GM12878 (cell line): ENCODE data around the gene LARP4. TPM values are rescaled to one million over a fixed set of nuclear protein-coding genes. Genes with fewer than 3 reads are reported as not detected.

Experiments
- ATAC-seq: fragments of 200-7000 bp; cut with Tn5 transposase; 3 replicates; pipeline ENCODE4 v1.9.1; 2020; ENCODE audit warnings: mild to moderate bottlenecking, moderate library complexity
- BruUV-seq: library from RNA; stranded (reverse); fragments of 400-500 nt; replicated peaks from 2 replicates; lab custom pipeline; 2021; lab: Mats Ljungman, UMichigan
- CTCF ChIA-PET: fragments of 300-600 bp; sonication (Branson Sonifier 250); formaldehyde crosslinking; extraction: SDS; loops from one replicate; lab custom pipeline; 2021; ENCODE audit warnings: inconsistent platforms; lab: Yijun Ruan, JAX
- POLR2A ChIA-PET: fragments of 350-600 bp; formaldehyde crosslinking; extraction: SDS; loops from one replicate; lab custom pipeline; 2021; ENCODE audit warnings: inconsistent platforms; lab: Charles Lee
- RAD21 ChIA-PET: fragments of 300-600 bp; sonication (Branson Sonifier 250); formaldehyde crosslinking; loops from one replicate; lab custom pipeline; 2023; ENCODE audit warnings: antibody characterized with exemption; ENCODE audit not compliant: unreplicated experiment; lab: Charles Lee
- SMC1A ChIA-PET: fragments of 300-600 bp; sonication (Branson Sonifier 250); formaldehyde crosslinking; loops from one replicate; lab custom pipeline; 2023; ENCODE audit not compliant: unreplicated experiment, uncharacterized antibody; lab: Charles Lee
- DNase-seq: peaks from one replicate; pipeline ENCODE4 v3.0.0-alpha.2; 2011; ENCODE audit warnings: low read depth, low spot score
- FAIRE-seq: peaks from 3 replicates; lab custom pipeline; 2011; peaks lifted over from hg19 to GRCh38; lab: Jason Lieb, UNC
- H2AFZ ChIP-seq: 2 replicates; pipeline ENCODE4 v1.6.0; 2011; ENCODE audit warnings: low read depth, low read length, control low read depth; ENCODE audit not compliant: control insufficient read depth
- H3K27ac ChIP-seq: 2 replicates; pipeline ENCODE4 v1.5.1; 2011; ENCODE audit warnings: control low read depth; ENCODE audit not compliant: control insufficient read depth, insufficient read depth
- H3K27me3 ChIP-seq, 2 experiments: replicated peaks in 1 of 2; 2 replicates each; pipeline versions ENCODE4 v1.6.0 to v1.6.1; 2011; ENCODE audit warnings: low read length in 1 of 2; ENCODE audit not compliant: control insufficient read depth in 2 of 2, insufficient read depth in 2 of 2
- H3K36me3 ChIP-seq, 2 experiments: 2 replicates each; pipeline ENCODE4 v1.5.1; 2011; ENCODE audit warnings: low read length in 1 of 2; ENCODE audit not compliant: control insufficient read depth in 2 of 2, insufficient read depth in 2 of 2
- H3K4me1 ChIP-seq: 2 replicates; pipeline ENCODE4 v1.6.1; 2011; ENCODE audit warnings: mild to moderate bottlenecking, low read length, moderate library complexity, mixed read lengths; ENCODE audit not compliant: control insufficient read depth, insufficient read depth
- H3K4me2 ChIP-seq: 2 replicates; pipeline ENCODE4 v1.6.0; 2011; ENCODE audit warnings: control low read depth; ENCODE audit not compliant: control insufficient read depth, insufficient read depth
- H3K4me3 ChIP-seq: fragments of 200-600 bp; sonication (generic); 2 replicates; pipeline ENCODE4 v1.5.1; 2016
- H3K79me2 ChIP-seq: 2 replicates; pipeline ENCODE4 v1.6.0; 2011; ENCODE audit warnings: low read length; ENCODE audit not compliant: control insufficient read depth, insufficient read depth
- H3K9ac ChIP-seq: 2 replicates; pipeline ENCODE4 v1.8.0; 2011; ENCODE audit warnings: low read length, control low read depth, mixed read lengths; ENCODE audit not compliant: control insufficient read depth, insufficient read depth
- H3K9me3 ChIP-seq: replicated peaks from 3 replicates; pipeline ENCODE4 v1.5.1; 2011; ENCODE audit warnings: mild to moderate bottlenecking, low read length; ENCODE audit not compliant: control insufficient read depth, insufficient read depth
- H4K20me1 ChIP-seq: 2 replicates; pipeline ENCODE4 v1.6.0; 2011; ENCODE audit not compliant: control insufficient read depth, insufficient read depth
- CBFB ChIP-seq: IDR thresholded peaks from 2 replicates; pipeline ENCODE4 v1.6.1; 2016; ENCODE audit warnings: antibody characterized with exemption, low read depth
- CBX5 ChIP-seq: sonication (generic); IDR thresholded peaks from 2 replicates; pipeline ENCODE4 v1.6.1; 2016; ENCODE audit warnings: low read depth, moderate library complexity, mild to moderate bottlenecking, inconsistent platforms
- ETV6 ChIP-seq, 2 experiments: fragments of 450-650 bp in 1 of 2; IDR thresholded peaks in 1 of 2; conservative IDR thresholded peaks in 1 of 2; 2 replicates each; pipeline ENCODE4 v1.6.1; 2014; ENCODE audit warnings: antibody characterized with exemption in 1 of 2, borderline replicate concordance in 1 of 2, low read depth in 1 of 2, mild to moderate bottlenecking in 1 of 2, moderate library complexity in 1 of 2
- EZH2 ChIP-seq: IDR thresholded peaks from 2 replicates; pipeline ENCODE4 v1.6.1; 2012; ENCODE audit warnings: low read depth, mild to moderate bottlenecking, control low read depth, inconsistent platforms, low read length, borderline replicate concordance; ENCODE audit not compliant: control insufficient read depth
- GABPA ChIP-seq: IDR thresholded peaks from 2 replicates; pipeline ENCODE4 v1.6.1; 2014; ENCODE audit warnings: antibody characterized with exemption, low read depth, mild to moderate bottlenecking, inconsistent platforms
- KDM1A ChIP-seq: fragments of 200-600 bp; sonication (generic); IDR thresholded peaks from 2 replicates; pipeline ENCODE4 v1.6.1; 2016; ENCODE audit warnings: borderline replicate concordance
- MEF2A ChIP-seq: IDR thresholded peaks from 2 replicates; pipeline ENCODE4 v1.6.1; 2011; ENCODE audit warnings: low read depth, mild to moderate bottlenecking, low read length, moderate library complexity; ENCODE audit not compliant: insufficient read depth
- MEF2B ChIP-seq: fragments of 450-650 bp; IDR thresholded peaks from 2 replicates; pipeline ENCODE4 v1.6.1; 2018; ENCODE audit warnings: mild to moderate bottlenecking, moderate library complexity; ENCODE audit not compliant: partially characterized antibody, poor library complexity, severe bottlenecking
- NKRF ChIP-seq: fragments of 450-650 bp; conservative IDR thresholded peaks from 2 replicates; pipeline ENCODE4 v1.6.1; 2017; ENCODE audit warnings: mild to moderate bottlenecking, moderate library complexity
- NR2C2 ChIP-seq: IDR thresholded peaks from 2 replicates; pipeline ENCODE4 v1.6.1; 2011; ENCODE audit warnings: borderline replicate concordance, low read depth; ENCODE audit not compliant: control insufficient read depth, insufficient read length
- RELB ChIP-seq: fragments of 450-650 bp; IDR thresholded peaks from 2 replicates; pipeline ENCODE4 v1.6.1; 2017; ENCODE audit warnings: low read depth, mild to moderate bottlenecking, moderate library complexity
- RFX5 ChIP-seq: IDR thresholded peaks from 2 replicates; pipeline ENCODE4 v1.6.1; 2011; ENCODE audit warnings: low read depth, low read length, improper control_type of control experiment
- SIX5 ChIP-seq: IDR thresholded peaks from 2 replicates; pipeline ENCODE4 v1.6.1; 2011; ENCODE audit warnings: mild to moderate bottlenecking, low read depth, low read length, moderate library complexity; ENCODE audit not compliant: severe bottlenecking
- SRF ChIP-seq, 2 experiments: IDR thresholded peaks; 2 replicates each; pipeline ENCODE4 v1.6.1; 2011; ENCODE audit warnings: low read depth in 2 of 2, low read length in 2 of 2, mild to moderate bottlenecking in 1 of 2, moderate library complexity in 1 of 2
- STAT1 ChIP-seq: fragments of 450-650 bp; conservative IDR thresholded peaks from 2 replicates; pipeline ENCODE4 v1.6.1; 2014; ENCODE audit warnings: antibody characterized with exemption, mild to moderate bottlenecking
- TARDBP ChIP-seq: IDR thresholded peaks from 2 replicates; pipeline ENCODE4 v1.6.1; 2016; ENCODE audit warnings: borderline replicate concordance
- USF1 ChIP-seq: IDR thresholded peaks from 2 replicates; pipeline ENCODE4 v1.6.1; 2011; ENCODE audit warnings: borderline replicate concordance, low read depth, mild to moderate bottlenecking, moderate library complexity, mixed read lengths, low read length; ENCODE audit not compliant: insufficient read depth; ENCODE audit errors: extremely low read length
- WGBS: methylation state at CpG from one replicate; pipeline ENCODE4 v1.1.6; 2016; ENCODE audit warnings: low lambda C conversion rate; ENCODE audit not compliant: insufficient replicate concordance, insufficient coverage; ENCODE audit errors: missing lambda C conversion rate; 5-methylcytosine and 5-hydroxymethylcytosine counted together
- in situ Hi-C: fragments of 300-500 bp; cut with MboI; formaldehyde crosslinking; loops from 9 replicates; pipeline ENCODE4 v1.14.3; 2018; ENCODE audit warnings: mixed read lengths
- intact Hi-C: fragments of 100-400 bp; cut with micrococcal nuclease; formaldehyde crosslinking; loops from one replicate; pipeline ENCODE4 v1.14.2; 2022; ENCODE audit not compliant: unreplicated experiment
- polyA plus RNA-seq, 11 experiments: library from polyadenylated mRNA; depleted of rRNA in 4 of 11; unstranded in 6 of 11; stranded (reverse) in 5 of 11; fragments of >200 nt; fragmentation: Nextera tagmentation in 4 of 11; fragmentation: Illumina TruSeq in 1 of 11; extraction: Ambion mirVana in 4 of 11; extraction: Trizol in 1 of 11; gene quantifications; 1 replicate in 1 of 11; 2 replicates in 10 of 11; pipeline versions ENCODE4 v1.2.1 to v1.2.3, GENCODE V29; 2011 to 2016; ENCODE audit warnings: inconsistent platforms in 2 of 11, missing spikeins in 2 of 11, low read depth in 1 of 11
- total RNA-seq, 4 experiments: library from RNA; depleted of rRNA in 3 of 4; stranded (reverse); fragments of >200 nt in 3 of 4; fragmentation: Illumina TruSeq in 1 of 4; extraction: Trizol in 1 of 4; gene quantifications; 2 replicates each; pipeline versions ENCODE4 v1.2.1 to v1.2.3, GENCODE V29; 2013 to 2021

The LARP4 gene
- total and polyA plus RNA-seq, 10 of the 15 experiments (the other 5 are each of a cell fraction or from before 2014, with no cell fraction given), result 24.1 to 72.6 (median 35.6) TPM

GRCh38 chr12:50467439-50467838 is 66.8 kb downstream of the LARP4 start:
- intact Hi-C loops (no loop called here), in situ Hi-C loops (no loop called here)
- Histone ChIP-seq H3K79me2 (no peaks in the 10 kb centered on the region), H3K4me3 (no peak overlapping the region), H2AFZ (no peak overlapping the region), H3K9me3 (no peaks in the 10 kb centered on the region; the same call in 2 of the 3 replicates), H4K20me1 (no peaks in the 10 kb centered on the region), H3K27me3 (no peaks in the 10 kb centered on the region), H3K36me3 (peaks cover 5 to 14% of the 10 kb centered on the region in 2 experiments; a peak in 3 of 4 replicates), H3K4me2 (no peak overlapping the region), H3K9ac (no peak overlapping the region), H3K27ac (no peak overlapping the region), H3K4me1 (no peaks in the 10 kb centered on the region)
- no peak for DNase-seq
- BruUV-seq, result no TSS peak
- TF ChIP-seq CBFB, result no peak
- TF ChIP-seq NR2C2, result no peak
- no peak for TF ChIP-seq KDM1A
- TF ChIP-seq CBX5, result no peak
- TF ChIP-seq ETV6 (conservative IDR thresholded peaks at IDR 0.05 in 1 of 2, IDR thresholded peaks at IDR 0.05 in 1 of 2; ENCODE audit: borderline replicate concordance in 1 of 2, low read depth in 1 of 2), result no peak
- TF ChIP-seq RELB, result no peak
- no peak for TF ChIP-seq SIX5
- TF ChIP-seq MEF2A, result no peak
- no peak for TF ChIP-seq TARDBP
- TF ChIP-seq GABPA, result no peak
- no peak for TF ChIP-seq STAT1
- TF ChIP-seq SRF (IDR thresholded peaks at IDR 0.05; ENCODE audit: low read depth in 2 of 2, low read length in 2 of 2), result no peak
- no peak for TF ChIP-seq USF1
- TF ChIP-seq NKRF, result no peak
- no peak for TF ChIP-seq EZH2
- no peak for TF ChIP-seq RFX5
- no peak for TF ChIP-seq MEF2B
- no peak for FAIRE-seq
- ChIA-PET POLR2A (interaction anchor here (1.2 kb wide), 1 partner anchor 14 kb away, joined by 3 read pairs; no protein-coding TSS in a partner anchor), RAD21 (no interaction called here), SMC1A (interaction anchor here (1.2 to 1.7 kb wide), 4 partner anchors 10 to 357 kb away, joined by 3 to 6 read pairs (median 4); no protein-coding TSS in a partner anchor), CTCF (interaction anchor here (0.6 to 1.3 kb wide), 3 partner anchors 10 to 482 kb away, joined by 3 to 4 read pairs (median 3); no protein-coding TSS in a partner anchor)
- no peak for ATAC-seq
- WGBS, result 98% methylated on average over 3 of the region's 3 CpGs
